ENCODE measurements around the gene C4orf50.
"Not testable (repeated sequence)": the region's sequence is repeated elsewhere in the genome, so short reads cannot be mapped to it uniquely, and the experiment has no call there.

C4orf50 gene

DNA sequence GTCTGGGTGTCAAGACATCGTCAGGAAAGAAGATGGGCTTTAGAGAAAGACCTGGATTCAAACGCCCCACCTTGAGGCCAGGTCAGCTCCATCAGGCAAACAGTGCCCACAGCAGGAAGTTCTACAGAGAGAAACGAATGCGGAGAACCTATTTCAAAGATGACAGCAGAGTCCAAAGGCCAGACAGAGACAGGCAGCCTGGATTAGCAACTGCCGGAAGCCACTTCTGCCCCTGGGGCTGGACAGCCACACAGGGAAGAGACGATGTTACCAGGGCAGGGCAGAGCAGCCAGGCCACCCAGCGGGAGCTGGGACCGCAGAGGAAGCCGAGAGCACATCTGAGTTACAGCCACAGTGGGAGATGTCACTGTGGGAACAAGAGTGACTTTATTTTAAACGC is 1.2 kb downstream of the C4orf50 start:
- DNase-seq (ENCODE audit: low read depth, low spot score) = no peak

- no peak for DNase-seq (ENCODE audit: low read depth, low spot score)
Measured at GRCh38 chr4:6013564-6013963, 4.7 kb downstream of the C4orf50 start.

GRCh38 chr4:6012200-6012599 is 6.0 kb downstream of the C4orf50 start:
- DNase-seq (ENCODE audit: low read depth, low spot score) = no peak

DNA sequence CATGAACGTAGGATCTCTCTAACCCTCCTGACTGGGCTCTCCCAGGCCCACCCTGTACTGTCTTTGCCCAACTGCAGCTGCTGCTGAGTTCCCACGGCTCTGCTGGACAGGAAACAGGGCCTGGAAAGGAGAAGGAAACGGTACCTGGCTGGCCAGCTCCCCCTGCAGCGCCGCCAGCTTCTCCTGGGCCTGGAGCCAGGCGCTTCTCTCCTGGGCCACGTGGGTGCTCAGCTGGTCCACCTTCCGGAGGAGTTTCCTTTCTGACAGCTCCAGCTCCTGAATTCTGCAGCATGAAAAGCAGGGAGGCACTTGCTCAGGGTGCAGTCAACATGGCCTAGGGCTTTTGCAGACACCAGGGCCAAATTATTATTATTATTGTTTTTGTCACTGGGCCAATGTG is 6.5 kb downstream of the C4orf50 start:
- DNase-seq (ENCODE audit: low read depth, low spot score) = no peak

- no peak for DNase-seq (ENCODE audit: low read depth, low spot score)
Measured at GRCh38 chr4:6011271-6011671, 7.0 kb downstream of the C4orf50 start.

- no peak for DNase-seq (ENCODE audit: low read depth, low spot score)
Measured at GRCh38 chr4:6010789-6011188, 7.4 kb downstream of the C4orf50 start.

GRCh38 chr4:6009452-6009851 is 8.8 kb downstream of the C4orf50 start:
- no peak for DNase-seq (ENCODE audit: low read depth, low spot score)

- DNase-seq (ENCODE audit: low read depth, low spot score) = no peak
Measured at GRCh38 chr4:6008766-6009385, 9.4 kb downstream of the C4orf50 start.

GRCh38 chr4:6008092-6008551 is 10.1 kb downstream of the C4orf50 start:
- no peak for DNase-seq (ENCODE audit: low read depth, low spot score)

DNA sequence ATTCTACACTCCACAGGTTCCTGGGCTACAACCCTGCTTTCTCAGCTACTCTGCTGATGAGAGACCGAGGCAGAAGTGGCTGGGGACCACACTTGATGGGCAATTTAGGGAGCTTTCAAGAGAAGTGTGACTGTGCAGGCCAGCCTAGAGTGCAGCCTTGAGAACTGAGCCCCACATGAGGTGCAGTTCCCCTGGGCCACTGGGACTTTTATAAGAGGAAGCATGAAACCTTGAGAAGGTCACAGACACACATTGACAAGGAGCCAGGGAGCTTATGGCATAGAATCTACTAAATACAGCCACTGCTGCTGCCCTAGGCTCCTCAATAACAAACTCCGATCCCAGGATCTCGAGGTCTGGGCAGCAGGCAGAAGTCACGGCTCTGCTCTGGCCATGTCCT is 13.1 kb downstream of the C4orf50 start:
- DNase-seq (ENCODE audit: low read depth, low spot score) = no peak

- not testable (repeated sequence) for DNase-seq (ENCODE audit: low read depth, low spot score)
Measured at GRCh38 chr4:6003485-6003884, 14.7 kb downstream of the C4orf50 start.

- no peak for DNase-seq (ENCODE audit: low read depth, low spot score)
Measured at GRCh38 chr4:6002926-6003325, 15.3 kb downstream of the C4orf50 start.

- no peak for DNase-seq (ENCODE audit: low read depth, low spot score)
Measured at GRCh38 chr4:6002492-6002833, 15.8 kb downstream of the C4orf50 start.

DNA sequence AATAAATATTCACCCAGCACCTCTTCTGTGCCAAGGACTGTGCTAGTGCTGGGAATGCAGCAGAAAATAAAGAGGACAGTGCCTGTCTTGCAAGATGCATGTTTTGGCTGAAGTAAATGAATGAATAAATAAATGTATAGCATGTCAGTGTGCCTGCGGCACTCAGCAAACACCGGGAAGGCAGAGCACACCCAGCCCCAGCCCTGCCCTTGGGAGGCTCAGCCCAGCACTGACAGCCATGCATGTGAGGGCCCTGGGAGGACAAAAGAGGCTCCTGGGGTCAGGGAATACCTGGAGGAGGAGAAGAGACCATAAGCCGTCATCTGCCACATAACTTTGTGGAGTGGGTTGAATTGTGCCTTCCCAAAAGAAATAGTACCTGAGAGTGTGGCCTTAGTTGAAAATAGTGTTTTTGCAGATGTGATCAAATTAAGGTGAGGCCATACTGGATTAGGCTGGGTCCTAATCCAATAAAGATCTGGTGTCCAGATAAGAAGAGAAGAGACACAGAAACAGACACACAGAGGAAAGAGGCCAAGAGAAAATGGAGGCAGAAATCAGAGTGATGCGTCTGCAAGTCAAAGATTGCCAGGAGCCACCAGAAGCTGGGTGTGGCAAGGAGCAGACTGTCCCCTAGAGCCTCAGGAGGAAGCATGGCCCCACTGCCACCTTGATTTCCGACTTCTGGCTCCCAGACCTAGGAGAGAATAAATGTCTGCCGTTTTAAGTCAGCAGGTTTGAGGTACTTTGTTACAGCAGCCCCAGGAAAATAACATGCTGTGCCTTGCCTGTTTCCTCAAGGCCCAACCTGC is 16.3 kb downstream of the C4orf50 start:
- no peak for DNase-seq (ENCODE audit: low read depth, low spot score)

DNA sequence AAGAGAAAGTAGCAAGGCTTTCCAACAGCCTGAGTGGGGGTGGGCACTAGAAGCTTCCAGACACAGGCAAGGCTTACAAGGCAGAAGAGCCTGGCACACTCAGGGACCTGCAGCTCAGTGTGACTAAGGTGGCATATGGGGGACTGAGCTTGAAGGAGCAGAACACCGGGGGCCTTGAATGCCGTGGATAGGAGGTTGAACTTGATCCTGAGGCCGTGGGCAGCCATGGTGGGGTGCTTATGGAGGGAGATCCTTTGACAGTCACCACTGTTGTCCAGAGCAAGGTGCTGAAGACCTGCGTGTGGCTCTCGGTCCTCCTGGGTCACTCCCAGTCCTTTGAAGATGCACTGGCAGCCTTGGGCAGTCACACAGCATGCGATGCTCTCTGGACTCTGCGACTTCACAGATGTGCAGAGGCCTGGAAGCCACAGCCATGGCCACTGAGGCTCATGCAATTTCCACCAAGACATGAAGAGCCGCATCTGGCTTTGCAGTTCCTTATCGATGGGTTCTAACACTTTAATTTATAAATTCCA is 18.3 kb downstream of the C4orf50 start:
- no peak for DNase-seq (ENCODE audit: low read depth, low spot score)

DNA sequence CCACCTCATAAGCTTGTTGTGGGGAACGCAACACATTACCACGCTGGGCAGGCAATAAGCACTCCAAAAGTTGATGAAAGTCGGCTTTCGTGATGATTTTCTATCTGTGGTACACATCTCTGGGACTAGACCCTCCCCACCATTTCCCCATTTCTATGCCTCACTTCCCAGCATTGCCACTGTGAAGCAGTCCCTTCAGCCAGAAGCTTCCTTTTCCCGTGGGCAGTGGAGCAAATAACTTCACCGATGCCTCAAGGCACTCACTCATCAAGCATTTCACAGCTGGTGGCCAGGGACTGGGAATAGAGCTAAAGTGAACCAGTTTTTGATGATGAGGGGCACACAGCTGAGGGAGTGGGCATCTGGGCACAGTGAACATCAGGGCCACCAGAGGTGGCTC is 18.9 kb downstream of the C4orf50 start:
- no peak for DNase-seq (ENCODE audit: low read depth, low spot score)

DNA sequence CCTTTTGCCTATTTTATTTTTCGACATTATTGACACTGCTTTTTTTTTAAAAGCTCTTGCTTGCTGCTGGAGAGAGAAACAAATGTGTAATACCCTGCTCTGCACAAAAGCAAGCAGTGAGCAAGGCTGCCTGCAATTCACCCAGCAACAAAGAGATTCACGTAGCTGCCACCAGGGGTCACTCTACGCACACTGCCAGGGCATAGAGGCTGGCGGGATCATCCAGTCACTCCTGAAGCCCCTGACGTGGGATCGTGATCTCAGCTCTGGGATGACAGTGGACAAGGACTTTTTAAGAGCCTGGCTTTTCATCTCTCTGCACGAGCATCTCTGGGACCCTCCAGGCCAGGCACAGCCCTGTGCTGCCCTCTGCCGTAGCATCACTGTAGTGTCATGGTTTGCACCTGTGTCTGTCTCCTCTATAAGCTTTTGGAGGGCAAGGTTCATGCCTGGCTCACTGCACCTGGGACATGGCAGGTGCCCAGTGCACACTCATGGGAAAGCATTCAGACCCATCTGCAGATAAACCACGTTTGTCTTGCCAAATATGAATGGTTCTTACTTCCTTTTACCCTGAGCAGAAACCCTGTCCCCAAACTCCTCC is 19.8 kb downstream of the C4orf50 start:
- peak; percentile 9 for DNase-seq (ENCODE audit: low read depth, low spot score)

DNA sequence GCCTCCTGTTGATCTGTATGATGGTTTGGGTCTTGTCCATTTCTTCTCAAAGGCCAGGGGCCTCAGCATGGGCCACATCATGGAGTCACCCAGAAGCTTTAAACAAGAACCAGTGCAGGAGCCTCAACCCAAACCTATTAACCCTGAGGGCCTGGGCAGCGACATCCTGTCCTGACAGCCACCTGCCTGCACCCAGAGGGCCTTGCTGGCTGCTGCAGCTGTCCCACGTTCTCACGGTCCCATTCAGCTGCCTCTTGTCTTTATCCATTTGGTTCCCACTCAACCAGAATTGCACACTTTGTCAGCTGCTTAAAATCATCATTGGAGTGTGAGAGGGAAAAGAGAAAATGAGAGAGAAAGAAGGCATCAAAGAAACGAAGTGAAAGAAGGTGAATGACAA is 21.6 kb downstream of the C4orf50 start:
- DNase-seq (ENCODE audit: low read depth, low spot score) = no peak

- DNase-seq (ENCODE audit: low read depth, low spot score) = no peak
Measured at GRCh38 chr4:5995901-5996623, 22.2 kb downstream of the C4orf50 start.

DNA sequence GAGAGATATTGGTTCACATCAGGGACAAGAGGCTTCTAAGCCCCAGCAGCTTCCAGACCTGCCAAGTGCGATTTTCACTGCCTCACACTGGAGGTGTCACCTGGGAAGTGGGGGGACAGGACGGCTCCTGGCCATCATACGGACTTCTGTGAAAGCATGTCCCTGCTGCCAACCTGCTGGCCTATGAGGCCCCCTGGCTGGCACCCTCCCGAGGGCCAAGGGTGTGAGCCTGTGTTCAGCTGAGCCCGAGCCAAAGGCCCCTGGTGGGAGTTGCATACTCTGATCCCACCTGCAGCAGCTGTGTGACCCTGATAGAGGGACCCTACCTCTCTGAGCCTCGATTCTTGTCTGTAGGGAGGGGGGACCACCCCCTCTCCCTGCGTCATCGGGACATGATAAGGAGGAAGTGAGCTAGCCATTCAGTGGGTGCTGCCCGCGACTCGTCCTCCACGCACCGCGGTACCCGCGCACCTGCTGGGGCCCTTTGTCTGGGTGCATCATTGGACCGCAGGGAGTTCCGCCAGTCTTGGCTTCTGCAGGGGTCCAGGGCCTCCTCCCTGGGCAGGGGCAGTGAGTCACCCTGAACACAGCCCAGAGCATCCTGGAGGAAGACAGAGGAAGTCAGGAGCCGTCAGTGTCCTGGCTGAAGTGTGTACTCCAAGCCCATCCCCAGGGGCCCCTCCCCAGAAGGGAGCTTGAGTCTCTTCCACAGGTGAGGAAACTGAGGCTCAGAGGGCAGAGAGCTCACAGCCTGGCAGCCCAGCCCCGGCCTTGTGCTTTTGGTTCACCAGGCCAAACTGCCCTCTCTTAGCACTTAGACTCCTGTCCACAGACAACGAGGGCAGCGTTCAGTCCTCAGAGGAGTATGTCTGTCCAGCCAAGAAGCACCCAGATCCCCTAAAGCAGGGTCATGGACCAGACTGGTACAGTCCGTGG is 24.1 kb downstream of the C4orf50 start:
- no peak for DNase-seq (ENCODE audit: low read depth, low spot score)

DNA sequence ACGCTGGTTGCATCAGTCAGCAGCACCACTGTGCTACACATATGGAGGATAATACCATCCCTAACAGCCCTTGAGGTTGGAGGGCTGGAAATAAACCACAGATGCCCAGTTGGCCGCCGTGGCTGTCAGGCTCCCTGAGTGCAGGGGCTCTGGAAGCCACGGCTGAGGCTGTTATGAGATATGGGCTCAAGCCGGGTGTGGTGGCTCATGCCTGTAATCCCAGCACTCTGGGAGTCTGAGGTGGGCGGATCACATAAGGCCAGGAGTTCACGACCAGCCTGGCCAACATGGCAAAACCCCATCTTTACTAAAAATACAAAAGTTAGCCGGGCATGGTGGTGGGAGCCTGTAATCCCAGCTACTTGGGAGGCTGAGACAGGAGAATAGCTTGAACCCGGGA is 24.9 kb downstream of the C4orf50 start:
- not testable (repeated sequence) for DNase-seq (ENCODE audit: low read depth, low spot score)
